BLaER1 treated with 17β-estradiol and CSF1 and Interleukin-3, amounts not matched to agents 10 nM and 100 nM (cell line): ENCODE measurements around the gene LDLRAD3.
A peak's percentile ranks its signal among the peaks of the same experiment; 100 is the strongest.

Experiments used
- H3K27ac ChIP-seq, 11 experiments: shearing (Covaris generic); formaldehyde crosslinking; 2 replicates each; pipeline ENCODE4 v1.8.1; 2022
- H3K27me3 ChIP-seq, 11 experiments: shearing (Covaris generic); formaldehyde crosslinking; 2 replicates each; pipeline ENCODE4 v1.8.1; 2022
- H3K36me3 ChIP-seq, 11 experiments: shearing (Covaris generic); formaldehyde crosslinking; 2 replicates each; pipeline ENCODE4 v1.8.1; 2022
- H3K4me1 ChIP-seq, 10 experiments: shearing (Covaris generic); formaldehyde crosslinking; 2 replicates each; pipeline ENCODE4 v1.8.1; 2022
- H3K4me2 ChIP-seq, 11 experiments: shearing (Covaris generic); formaldehyde crosslinking; 2 replicates each; pipeline ENCODE4 v1.8.1; 2022
- H3K4me3 ChIP-seq, 10 experiments: shearing (Covaris generic); formaldehyde crosslinking; 2 replicates each; pipeline ENCODE4 v1.8.1; 2022
- H3K9ac ChIP-seq, 11 experiments: shearing (Covaris generic); formaldehyde crosslinking; 2 replicates each; pipeline ENCODE4 v1.8.1; 2022
- H3K9me3 ChIP-seq, 11 experiments: shearing (Covaris generic); formaldehyde crosslinking; replicated peaks in 1 of 11; 2 replicates each; pipeline ENCODE4 v1.8.1; 2022
- H4K20me1 ChIP-seq, 11 experiments: shearing (Covaris generic); formaldehyde crosslinking; 2 replicates each; pipeline ENCODE4 v1.8.1; 2022
- Cebpa-rat ChIP-seq, 11 experiments: shearing (Covaris generic); IDR thresholded peaks; 2 replicates each; pipeline ENCODE4 v1.8.1; 2022

Gene LDLRAD3

GRCh38 chr11:36191941-36192340, 248.1 kb downstream of the LDLRAD3 start:
- no peaks in the 10 kb centered on the region for H3K27me3 ChIP-seq
- H3K4me3 ChIP-seq: no peak overlapping the region
- H3K27ac ChIP-seq: no peak overlapping the region
- peaks cover 0 to 22% (median 0%) of the 10 kb centered on the region in 11 experiments; a peak in 1 of 22 replicates for H4K20me1 ChIP-seq
- no peak for TF ChIP-seq Cebpa-rat (IDR thresholded peaks at IDR 0.05)
- H3K36me3 ChIP-seq: peaks cover 14 to 75% (median 35%) of the 10 kb centered on the region in 11 experiments; a peak in 20 of 22 replicates
- H3K4me1 ChIP-seq: peaks cover 0 to 19% (median 10%) of the 10 kb centered on the region in 10 experiments; a peak in 11 of 20 replicates
- H3K4me2 ChIP-seq: no peak overlapping the region
- no peak overlapping the region for H3K9ac ChIP-seq
- H3K9me3 ChIP-seq: peaks cover 0 to 9% (median 0%) of the 10 kb centered on the region in 11 experiments; a peak in 5 of 22 replicates

GRCh38 chr11:36192425-36193289, 248.8 kb downstream of the LDLRAD3 start:
- Histone ChIP-seq H3K9me3 (peaks cover 0 to 9% (median 0%) of the 10 kb centered on the region in 11 experiments; a peak in 5 of 22 replicates), H3K4me3 (no peak overlapping the region), H3K4me1 (peaks cover 0 to 20% (median 10%) of the 10 kb centered on the region in 10 experiments; a peak in 11 of 20 replicates), H3K36me3 (peaks cover 19 to 76% (median 38%) of the 10 kb centered on the region in 11 experiments), H3K4me2 (no peak overlapping the region), H3K27me3 (no peaks in the 10 kb centered on the region), H3K27ac (no peak overlapping the region), H4K20me1 (peaks cover 0 to 22% (median 0%) of the 10 kb centered on the region in 11 experiments; a peak in 1 of 22 replicates), H3K9ac (no peak overlapping the region)
- TF ChIP-seq Cebpa-rat (IDR thresholded peaks at IDR 0.05): no peak

GRCh38 chr11:36193290-36193619, 249.4 kb downstream of the LDLRAD3 start:
- Histone ChIP-seq H3K27me3 (no peaks in the 10 kb centered on the region), H3K9me3 (peaks cover 0 to 5% (median 0%) of the 10 kb centered on the region in 11 experiments; a peak in 5 of 22 replicates), H3K9ac (no peak overlapping the region), H3K36me3 (peaks cover 20 to 76% (median 40%) of the 10 kb centered on the region in 11 experiments), H3K27ac (no peak overlapping the region), H3K4me1 (peaks cover 0 to 20% (median 10%) of the 10 kb centered on the region in 10 experiments; a peak in 11 of 20 replicates), H3K4me3 (no peak overlapping the region), H4K20me1 (peaks cover 0 to 22% (median 0%) of the 10 kb centered on the region in 11 experiments; a peak in 1 of 22 replicates), H3K4me2 (no peak overlapping the region)
- TF ChIP-seq Cebpa-rat (IDR thresholded peaks at IDR 0.05): no peak

GRCh38 chr11:36193721-36194120, 249.9 kb downstream of the LDLRAD3 start:
- Histone ChIP-seq H3K4me1 (peaks cover 0 to 20% (median 10%) of the 10 kb centered on the region in 10 experiments; a peak in 11 of 20 replicates), H3K4me2 (no peak overlapping the region), H3K4me3 (no peak overlapping the region), H3K9ac (no peak overlapping the region), H3K9me3 (peaks cover 0 to 5% (median 0%) of the 10 kb centered on the region in 11 experiments; a peak in 5 of 22 replicates), H3K27ac (no peak overlapping the region), H4K20me1 (peaks cover 0 to 22% (median 0%) of the 10 kb centered on the region in 11 experiments; a peak in 1 of 22 replicates), H3K36me3 (peaks cover 20 to 76% (median 40%) of the 10 kb centered on the region in 11 experiments), H3K27me3 (no peaks in the 10 kb centered on the region)
- no peak for TF ChIP-seq Cebpa-rat (IDR thresholded peaks at IDR 0.05)

GRCh38 chr11:36195496-36196354, 251.9 kb downstream of the LDLRAD3 start:
- Histone ChIP-seq H3K9me3 (0 out of 22 replicates have a peak, but pooled peaks cover 0 to 5% (median 0%) of the 10 kb centered on the region in 11 experiments), H4K20me1 (peaks cover 0 to 23% (median 0%) of the 10 kb centered on the region in 11 experiments; a peak in 1 of 22 replicates), H3K36me3 (peaks cover 26 to 85% (median 54%) of the 10 kb centered on the region in 11 experiments), H3K4me3 (no peak overlapping the region), H3K4me1 (peaks cover 0 to 20% (median 10%) of the 10 kb centered on the region in 10 experiments; a peak in 11 of 20 replicates), H3K27ac (no peak overlapping the region), H3K27me3 (no peaks in the 10 kb centered on the region), H3K9ac (no peak overlapping the region), H3K4me2 (peak overlapping the region in 5 of 11 experiments; percentile 10 to 33 (median 17); a peak in 7 of 22 replicates)
- no peak for TF ChIP-seq Cebpa-rat (IDR thresholded peaks at IDR 0.05)

- H3K9me3 ChIP-seq: 0 out of 22 replicates have a peak, but pooled peaks cover 0 to 5% (median 0%) of the 10 kb centered on the region in 11 experiments
- no peak for TF ChIP-seq Cebpa-rat (IDR thresholded peaks at IDR 0.05)
- no peak overlapping the region for H3K4me3 ChIP-seq
- H3K4me1 ChIP-seq: peaks cover 0 to 20% (median 10%) of the 10 kb centered on the region in 10 experiments; a peak in 11 of 20 replicates
- no peaks in the 10 kb centered on the region for H3K27me3 ChIP-seq
- peaks cover 26 to 91% (median 54%) of the 10 kb centered on the region in 11 experiments for H3K36me3 ChIP-seq
- H4K20me1 ChIP-seq: peaks cover 0 to 24% (median 0%) of the 10 kb centered on the region in 11 experiments; a peak in 1 of 22 replicates
- no peak overlapping the region for H3K27ac ChIP-seq
- no peak overlapping the region for H3K9ac ChIP-seq
- peak overlapping the region in 4 of 11 experiments; percentile 17 to 33 (median 24); a peak in 6 of 22 replicates for H3K4me2 ChIP-seq
Measured at GRCh38 chr11:36196411-36196998, 252.6 kb downstream of the LDLRAD3 start.

- 0 out of 22 replicates have a peak, but pooled peaks cover 0 to 5% (median 0%) of the 10 kb centered on the region in 11 experiments for H3K9me3 ChIP-seq
- no peak overlapping the region for H3K4me2 ChIP-seq
- no peaks in the 10 kb centered on the region for H3K27me3 ChIP-seq
- TF ChIP-seq Cebpa-rat (IDR thresholded peaks at IDR 0.05): no peak
- no peak overlapping the region for H3K27ac ChIP-seq
- H3K9ac ChIP-seq: no peak overlapping the region
- H3K36me3 ChIP-seq: peaks cover 40 to 99% (median 59%) of the 10 kb centered on the region in 11 experiments
- H4K20me1 ChIP-seq: peaks cover 0 to 3% (median 0%) of the 10 kb centered on the region in 11 experiments; a peak in 2 of 22 replicates
- no peak overlapping the region for H3K4me3 ChIP-seq
- peaks cover 0 to 6% (median 1%) of the 10 kb centered on the region in 10 experiments; a peak in 7 of 20 replicates for H3K4me1 ChIP-seq
Measured at GRCh38 chr11:36201411-36201810, 257.5 kb downstream of the LDLRAD3 start.

GRCh38 chr11:36205536-36205935, 261.7 kb downstream of the LDLRAD3 start:
- H3K4me1 ChIP-seq: no peaks in the 10 kb centered on the region
- no peak overlapping the region for H3K4me3 ChIP-seq
- no peak for TF ChIP-seq Cebpa-rat (IDR thresholded peaks at IDR 0.05)
- H3K27me3 ChIP-seq: no peaks in the 10 kb centered on the region
- H3K9me3 ChIP-seq: no peaks in the 10 kb centered on the region
- no peak overlapping the region for H3K9ac ChIP-seq
- no peak overlapping the region for H3K4me2 ChIP-seq
- H3K36me3 ChIP-seq: peaks cover 20 to 86% (median 39%) of the 10 kb centered on the region in 11 experiments; a peak in 19 of 22 replicates
- no peak overlapping the region for H3K27ac ChIP-seq
- H4K20me1 ChIP-seq: peaks cover 0 to 9% (median 0%) of the 10 kb centered on the region in 11 experiments; a peak in 3 of 22 replicates
